ENCODE results near the gene SLX9. TPM values are rescaled to one million over a fixed set of nuclear protein-coding genes. Genes with fewer than 3 reads are reported as not detected.

Gene SLX9
- total RNA-seq, 1 experiment from 2014 or later: 26.8 TPM

DNA sequence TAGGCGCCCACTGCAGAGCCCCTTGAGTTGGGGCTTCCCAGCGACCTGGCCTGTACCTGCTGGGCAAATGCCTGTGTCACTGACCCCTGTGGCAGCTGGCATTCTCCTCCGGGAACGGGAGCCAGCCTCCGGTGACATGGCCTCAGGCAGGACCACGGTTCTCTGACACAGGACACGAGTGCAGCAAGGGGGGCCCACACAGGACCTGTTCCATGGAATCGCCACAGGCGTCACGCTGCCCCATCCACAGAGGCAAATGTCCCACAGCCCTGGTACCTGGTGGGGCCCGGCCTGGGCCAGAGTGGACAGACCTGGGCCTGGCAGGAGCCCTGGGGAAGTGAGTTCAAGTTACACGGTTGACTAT, 21.7 kb upstream of the SLX9 start:
- Histone ChIP-seq H3K27me3 (no peaks in the 10 kb centered on the region), H3K4me3 (no peak overlapping the region), H3K4me1 (peaks cover 38% of the 10 kb centered on the region), H3K9me3 (replicated peaks) (no peaks in the 10 kb centered on the region), H3K27ac (no peak overlapping the region), H3K36me3 (no peaks in the 10 kb centered on the region)
- DNase-seq: no peak

DNA sequence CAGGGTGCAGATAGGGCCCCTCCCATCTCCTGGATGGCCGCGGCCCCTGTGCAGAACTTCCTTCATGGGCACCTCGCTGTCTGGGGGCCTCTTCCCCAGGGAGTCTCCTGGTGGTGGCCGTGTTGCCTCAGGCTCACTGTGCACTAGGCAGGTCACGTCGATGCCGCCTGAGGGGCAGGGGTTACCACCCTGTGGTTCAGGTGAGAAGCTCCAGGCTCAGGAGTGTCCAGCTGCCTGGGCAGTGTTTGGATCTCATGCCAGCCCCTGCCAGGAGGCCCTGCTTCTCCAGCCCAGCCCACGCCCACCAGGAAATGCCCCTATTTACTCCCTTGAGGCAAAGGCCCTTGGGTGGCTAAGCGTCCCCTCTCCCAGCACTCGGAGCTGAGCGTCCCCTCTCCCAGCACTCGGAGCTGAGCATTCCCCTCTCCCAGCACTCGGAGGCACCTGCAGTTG, 21.2 kb upstream of the SLX9 start:
- Histone ChIP-seq H3K27ac (no peak overlapping the region), H3K36me3 (no peaks in the 10 kb centered on the region), H3K4me1 (peaks cover 32% of the 10 kb centered on the region), H3K4me3 (no peak overlapping the region), H3K27me3 (no peaks in the 10 kb centered on the region), H3K9me3 (replicated peaks) (no peaks in the 10 kb centered on the region)
- no peak for DNase-seq

GRCh38 chr21:44919111-44919912, 20.5 kb upstream of the SLX9 start:
- H3K27ac ChIP-seq: no peak overlapping the region
- H3K27me3 ChIP-seq: no peaks in the 10 kb centered on the region
- H3K4me3 ChIP-seq: no peak overlapping the region

DNA sequence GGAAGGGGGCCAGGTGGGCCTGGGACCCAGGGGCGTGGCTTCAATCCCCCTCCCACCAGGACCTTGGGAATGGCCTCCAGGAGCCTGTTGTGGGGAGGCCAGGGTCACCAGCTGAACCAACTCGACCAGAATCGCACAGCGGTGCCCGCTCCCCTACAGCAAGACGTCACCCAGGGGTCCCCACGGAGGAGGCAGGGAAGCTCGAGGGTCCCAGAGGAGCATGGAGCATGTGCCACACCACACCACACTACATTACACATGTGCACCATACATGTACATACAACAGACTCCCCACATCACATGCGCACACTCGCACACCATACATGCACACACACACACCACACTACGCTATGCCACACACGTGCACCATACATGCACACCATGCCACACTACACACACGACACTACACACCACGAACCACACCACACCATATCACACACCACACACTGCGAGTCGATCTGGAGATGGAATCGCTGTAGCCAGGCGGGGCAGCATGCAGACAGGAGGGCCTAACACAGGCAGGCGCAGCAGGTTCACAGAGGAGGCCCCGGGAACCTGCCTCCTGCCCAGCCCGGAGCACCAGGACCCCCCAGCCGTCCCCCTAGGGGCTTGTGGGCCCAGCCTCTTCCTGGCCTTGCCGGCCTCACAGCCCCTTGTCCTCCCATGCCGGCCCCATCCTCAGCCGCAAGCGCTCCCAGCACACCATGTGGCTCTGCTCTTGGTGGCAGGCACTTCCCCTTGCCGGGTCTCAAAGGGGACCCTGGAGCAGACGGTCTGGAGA, 19.7 kb upstream of the SLX9 start:
- Histone ChIP-seq H3K27ac (no peak overlapping the region), H3K36me3 (no peaks in the 10 kb centered on the region), H3K27me3 (no peaks in the 10 kb centered on the region), H3K4me1 (peaks cover 37% of the 10 kb centered on the region), H3K9me3 (replicated peaks) (no peaks in the 10 kb centered on the region), H3K4me3 (no peak overlapping the region)
- no peak for DNase-seq

More at GRCh38 chr21:44919111-44919912, 20.5 kb upstream of the SLX9 start:
- Histone ChIP-seq H3K9me3 (replicated peaks) (no peaks in the 10 kb centered on the region), H3K4me1 (peaks cover 32% of the 10 kb centered on the region), H3K36me3 (no peaks in the 10 kb centered on the region)
- no peak for DNase-seq

- Histone ChIP-seq H3K27me3 (no peaks in the 10 kb centered on the region), H3K4me1 (peaks cover 46% of the 10 kb centered on the region), H3K36me3 (no peaks in the 10 kb centered on the region), H3K4me3 (no peak within 1 kb of the TSS), H3K27ac (no peak within 1 kb of the TSS), H3K9me3 (replicated peaks) (no peaks in the 10 kb centered on the region)
- DNase-seq: no peak
These were observed 18.9 kb upstream of the SLX9 start, which contains the start of gene ITGB2 for GRCh38 chr21:44920694-44921604. ITGB2 (minus strand) TSS chr21:44920899; CDS start chr21:44910782, 10,117 bp downstream.

- no peak for DNase-seq
- peaks cover 45% of the 10 kb centered on the region for H3K4me1 ChIP-seq
- H3K4me3 ChIP-seq: no peak overlapping the region
- no peaks in the 10 kb centered on the region for H3K9me3 ChIP-seq (replicated peaks)
- no peak overlapping the region for H3K27ac ChIP-seq
- no peaks in the 10 kb centered on the region for H3K36me3 ChIP-seq
- no peaks in the 10 kb centered on the region for H3K27me3 ChIP-seq
These were observed 17.9 kb upstream of the SLX9 start for GRCh38 chr21:44921928-44922327.

GRCh38 chr21:44923480-44924084, 16.2 kb upstream of the SLX9 start:
- Histone ChIP-seq H3K27ac (no peak overlapping the region), H3K4me1 (peaks cover 45% of the 10 kb centered on the region), H3K27me3 (no peaks in the 10 kb centered on the region), H3K9me3 (replicated peaks) (no peaks in the 10 kb centered on the region), H3K4me3 (no peak overlapping the region), H3K36me3 (no peaks in the 10 kb centered on the region)
- DNase-seq: no peak

DNA sequence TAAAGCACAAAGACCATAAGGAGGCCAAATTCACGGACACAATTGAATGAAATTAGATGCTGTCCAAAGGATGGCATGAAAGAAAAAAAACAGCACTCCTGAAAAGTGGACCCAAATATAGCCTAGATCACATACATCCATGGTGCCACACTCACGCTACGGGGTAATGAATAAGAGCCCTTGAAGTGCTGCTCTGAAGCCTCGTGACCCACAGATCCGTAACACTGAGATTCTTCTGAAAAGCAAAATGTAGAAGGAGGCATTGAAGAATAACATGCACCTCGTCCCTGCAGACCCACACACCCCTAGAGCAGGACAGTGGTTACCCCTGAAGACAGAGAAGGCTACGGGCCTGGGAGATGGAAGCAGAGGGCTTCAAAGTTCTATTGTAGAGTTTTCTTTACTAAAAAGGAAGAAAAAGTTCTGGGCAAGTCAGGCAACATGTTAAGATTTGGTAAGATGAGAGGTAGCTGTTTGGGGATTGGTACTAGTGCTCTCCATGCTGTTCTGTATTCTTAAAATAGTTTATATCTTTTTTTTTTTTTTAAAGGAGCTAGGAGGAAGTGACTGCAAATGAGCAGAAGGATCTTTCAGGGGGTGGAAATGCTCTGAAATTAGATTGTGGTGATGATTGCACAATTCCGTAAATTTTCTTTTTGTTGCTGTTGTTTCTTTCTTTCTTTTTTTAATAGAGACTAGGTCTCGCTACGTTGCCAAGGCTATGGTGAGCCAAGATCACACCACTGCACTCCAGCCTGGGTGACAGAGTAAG, 15.0 kb upstream of the SLX9 start:
- H3K27me3 ChIP-seq: no peaks in the 10 kb centered on the region
- DNase-seq: no peak
- peaks cover 48% of the 10 kb centered on the region for H3K4me1 ChIP-seq
- no peaks in the 10 kb centered on the region for H3K36me3 ChIP-seq
- H3K9me3 ChIP-seq (replicated peaks): no peaks in the 10 kb centered on the region
- no peak overlapping the region for H3K4me3 ChIP-seq
- peak overlapping the region; percentile 47 for H3K27ac ChIP-seq

DNA sequence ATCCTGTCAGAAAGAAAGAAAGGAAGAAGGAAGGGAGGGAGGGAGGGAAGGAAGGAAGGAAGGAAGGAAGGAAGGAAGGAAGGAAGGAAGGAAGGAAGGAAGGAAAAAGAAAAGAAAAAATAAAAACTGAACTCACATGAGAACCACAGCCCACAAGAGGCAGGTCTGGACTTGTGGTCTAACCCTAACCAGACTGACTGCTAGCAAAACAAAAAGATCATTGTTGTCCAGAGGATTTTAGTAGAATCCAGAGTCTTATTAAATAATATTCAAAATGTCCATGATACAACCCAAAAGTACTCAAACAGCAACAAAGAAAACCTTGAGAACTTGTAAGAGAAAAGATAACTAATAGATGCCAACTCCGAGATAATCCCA, 14.5 kb upstream of the SLX9 start:
- Histone ChIP-seq H3K27ac (peak overlapping the region; percentile 47), H3K36me3 (no peaks in the 10 kb centered on the region), H3K9me3 (replicated peaks) (no peaks in the 10 kb centered on the region), H3K4me3 (no peak overlapping the region), H3K4me1 (peaks cover 49% of the 10 kb centered on the region), H3K27me3 (no peaks in the 10 kb centered on the region)
- DNase-seq: peak in 1 of 2 experiments; percentile 69

DNA sequence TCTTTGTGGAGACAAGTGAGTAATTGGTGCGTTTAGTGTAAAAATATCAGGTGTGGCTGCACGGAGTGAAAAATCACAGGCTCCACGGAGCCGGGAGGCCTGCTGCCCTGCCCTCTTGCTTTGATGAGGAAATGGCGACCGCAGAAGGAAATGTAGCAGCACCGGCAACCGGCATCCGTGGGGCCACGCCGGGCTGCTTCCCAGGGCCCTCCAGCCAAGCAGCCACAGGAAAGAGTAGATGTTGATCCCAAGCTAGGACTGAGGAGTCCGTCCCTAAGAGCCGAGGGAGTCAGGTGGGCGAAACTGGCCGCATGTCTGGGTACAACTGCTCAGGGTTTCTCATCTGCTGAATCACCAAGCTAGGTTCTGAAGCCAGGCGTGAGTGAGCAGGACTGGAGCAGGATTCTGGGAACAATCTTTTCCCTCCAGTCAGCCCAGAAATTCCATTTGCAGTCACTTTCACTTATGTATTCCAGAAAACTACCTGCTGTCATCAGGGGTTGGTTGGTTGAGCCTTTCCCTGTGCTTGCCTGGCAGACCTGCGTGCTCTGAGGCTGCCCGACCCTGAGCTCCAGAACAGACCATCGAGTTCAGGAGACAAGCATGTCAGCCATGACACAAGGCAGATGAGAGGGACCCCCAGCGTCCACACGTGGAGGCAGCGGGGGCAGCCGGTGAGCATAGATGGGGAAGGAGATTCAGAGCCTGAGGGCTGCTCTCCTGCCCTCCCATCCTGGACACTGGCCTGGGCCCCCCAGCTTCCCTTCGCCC, 13.3 kb upstream of the SLX9 start:
- no peaks in the 10 kb centered on the region for H3K27me3 ChIP-seq
- no peak overlapping the region for H3K4me3 ChIP-seq
- DNase-seq: no peak

GRCh38 chr21:44927259-44927586, 12.6 kb upstream of the SLX9 start:
- no peaks in the 10 kb centered on the region for H3K27me3 ChIP-seq
- H3K36me3 ChIP-seq: no peaks in the 10 kb centered on the region
- no peaks in the 10 kb centered on the region for H3K9me3 ChIP-seq (replicated peaks)
- no peak overlapping the region; the same call in 1 of the 2 replicates for H3K4me3 ChIP-seq
- H3K4me1 ChIP-seq: peaks cover 53% of the 10 kb centered on the region
- H3K27ac ChIP-seq: no peak overlapping the region; the same call in 1 of the 2 replicates
- no peak for DNase-seq

More for the DNA sequence above, 13.3 kb upstream of the SLX9 start:
- Histone ChIP-seq H3K27ac (no peak overlapping the region), H3K4me1 (peaks cover 53% of the 10 kb centered on the region), H3K9me3 (replicated peaks) (no peaks in the 10 kb centered on the region), H3K36me3 (no peaks in the 10 kb centered on the region)

GRCh38 chr21:44927587-44928461, 12.0 kb upstream of the SLX9 start:
- peak; percentile 68 to 71 for DNase-seq
- Histone ChIP-seq H3K4me3 (peak overlapping the region; percentile 23), H3K27ac (peak overlapping the region; percentile 73), H3K27me3 (no peaks in the 10 kb centered on the region), H3K4me1 (peaks cover 53% of the 10 kb centered on the region), H3K36me3 (no peaks in the 10 kb centered on the region), H3K9me3 (replicated peaks) (no peaks in the 10 kb centered on the region)

Data from SJCRH30 (cell line).